Upper lobe of left lung (tissue), 6 donors: ENCODE data around the gene MRGPRF. TPM values are rescaled to one million over a fixed set of nuclear protein-coding genes. Genes with fewer than 3 reads are reported as not detected.

ENCODE experiments used
- ATAC-seq, 2 donors: fragments of 200-7000 bp; cut with Tn5 transposase; one replicate each; pipeline ENCODE4 v1.9.1; 2022; ENCODE audit warnings: mild to moderate bottlenecking in 2 of 2, moderate library complexity in 2 of 2; ENCODE audit not compliant: low FRiP score in 2 of 2
- DNase-seq, 2 donors: peaks; one replicate each; pipeline ENCODE4 v3.0.0-alpha.2; 2019 to 2020
- H3K27ac ChIP-seq, 4 donors: fragments of 200-600 bp; sonication (generic); one replicate each; pipeline ENCODE4 v1.5.1; 2016 to 2019
- H3K27me3 ChIP-seq, 4 donors: fragments of 200-600 bp; sonication (generic); one replicate each; pipeline ENCODE4 v1.5.1; 2017 to 2019
- H3K36me3 ChIP-seq, 4 donors: fragments of 200-600 bp; sonication (generic); one replicate each; pipeline ENCODE4 v1.5.1; 2016 to 2019
- H3K4me1 ChIP-seq, 4 donors: fragments of 200-600 bp; sonication (generic); one replicate each; pipeline ENCODE4 v1.5.1; 2018 to 2019
- H3K4me3 ChIP-seq, 4 donors: fragments of 200-600 bp; sonication (generic); one replicate each; pipeline ENCODE4 v1.5.1; 2017 to 2019; ENCODE audit warnings: mild to moderate bottlenecking in 2 of 4, moderate library complexity in 1 of 4
- H3K9me3 ChIP-seq, 4 donors: fragments of 200-600 bp; sonication (generic); one replicate each; pipeline ENCODE4 v1.5.1; 2018 to 2019
- CTCF ChIP-seq, 6 experiments: fragments of 450-650 bp in 4 of 6; fragments of 200-600 bp in 2 of 6; sonication (generic) in 2 of 6; IDR thresholded peaks; one replicate each; pipeline ENCODE4 v1.5.1; 2016 to 2019; ENCODE audit warnings: antibody characterized with exemption in 6 of 6
- EP300 ChIP-seq, 4 donors: sonication (generic); formaldehyde crosslinking; IDR thresholded peaks; one replicate each; pipeline ENCODE4 v1.5.1; 2017; ENCODE audit warnings: antibody characterized with exemption in 4 of 4, control low read depth in 2 of 4
- POLR2A ChIP-seq, 4 donors: fragments of 450-650 bp; IDR thresholded peaks; one replicate each; pipeline ENCODE4 v1.5.1; 2016 to 2017; ENCODE audit warnings: antibody characterized with exemption in 4 of 4, mild to moderate bottlenecking in 2 of 4
- POLR2AphosphoS5 ChIP-seq, 2 donors: sonication (generic); formaldehyde crosslinking; IDR thresholded peaks; one replicate each; pipeline ENCODE4 v1.5.1; 2017; ENCODE audit warnings: antibody characterized with exemption in 2 of 2
- WGBS, 2 donors: methylation state at CpG; one replicate each; pipeline ENCODE4 v1.1.5; 2017 to 2018; 5-methylcytosine and 5-hydroxymethylcytosine counted together
- total RNA-seq, 6 donors: library from RNA; depleted of rRNA in 4 of 6; stranded (reverse); fragments of >200 nt in 4 of 6; gene quantifications; one replicate each; pipeline versions ENCODE4 v1.1.0 to v1.2.1, GENCODE V29; 2016 to 2021
- donor health status: DM: no; HTN: no; CAD: no; lungs with moderate emphysema.
- donor health status: DM: no; HTN: yes; CAD: no; lungs with severe emphysema.

The MRGPRF gene
- total RNA-seq, 6 donors from 2014 or later, result 3.0 to 16.2 (median 10.7) TPM

- peaks cover 18 to 40% (median 26%) of the 10 kb centered on the region in 4 donors for H3K4me1 ChIP-seq
- 0 to 1% methylated on average over 7 to 18 of the region's 76 CpGs for WGBS, 2 donors
- DNase-seq, result peak; percentile 92 to 97
Observed at GRCh38 chr11:69048694-69049489, 35.8 kb upstream of the MRGPRF start, which contains the start of gene TPCN2. TPCN2 (plus strand) TSS chr11:69048932; CDS start chr11:69048998, 66 bp downstream.

GRCh38 chr11:69048031-69048693 is 35.1 kb upstream of the MRGPRF start:
- ATAC-seq, result no peak

More at GRCh38 chr11:69048694-69049489, 35.8 kb upstream of the MRGPRF start, which contains the start of gene TPCN2:
- peak within 1 kb of the TSS; percentile 85 to 94 (median 90) for H3K27ac ChIP-seq
- no peak for TF ChIP-seq EP300 (IDR thresholded peaks at IDR 0.05)
- TF ChIP-seq CTCF (IDR thresholded peaks at IDR 0.05), result peak in 1 of 6 experiments; percentile 11
- peak; percentile 69 to 84 for TF ChIP-seq POLR2AphosphoS5 (IDR thresholded peaks at IDR 0.05)
- peak in 3 of 4 donors; percentile 56 to 84 (median 63) for TF ChIP-seq POLR2A (IDR thresholded peaks at IDR 0.05)
- no peaks in the 10 kb centered on the region for H3K27me3 ChIP-seq
- peaks cover 0 to 6% (median 0%) of the 10 kb centered on the region in 4 donors for H3K36me3 ChIP-seq
- peak within 1 kb of the TSS; percentile 75 to 95 (median 84) for H3K4me3 ChIP-seq
- peak; percentile 95 to 96 for ATAC-seq
- no peaks in the 10 kb centered on the region for H3K9me3 ChIP-seq

GRCh38 chr11:69044111-69045013 is 31.3 kb upstream of the MRGPRF start:
- WGBS, 2 donors, result 24 to 33% methylated on average over 15 of the region's 15 CpGs
- Histone ChIP-seq H3K4me3 (no peak overlapping the region), H3K36me3 (no peaks in the 10 kb centered on the region), H3K4me1 (peaks cover 8 to 15% (median 13%) of the 10 kb centered on the region in 4 donors), H3K27me3 (no peaks in the 10 kb centered on the region), H3K9me3 (no peaks in the 10 kb centered on the region), H3K27ac (peak overlapping the region in 1 of 4 donors; percentile 54)
- peak in 1 of 2 donors; percentile 79 for DNase-seq
- TF ChIP-seq POLR2A (IDR thresholded peaks at IDR 0.05) (no peak), CTCF (IDR thresholded peaks at IDR 0.05) (peak; percentile 24 to 53 (median 30))
- ATAC-seq, result peak in 1 of 2 donors; percentile 74

More at GRCh38 chr11:69048031-69048693, 35.1 kb upstream of the MRGPRF start:
- Histone ChIP-seq H3K36me3 (no peaks in the 10 kb centered on the region), H3K4me3 (peak overlapping the region in 3 of 4 donors; percentile 75 to 95 (median 78)), H3K4me1 (peaks cover 18 to 40% (median 26%) of the 10 kb centered on the region in 4 donors), H3K9me3 (no peaks in the 10 kb centered on the region), H3K27ac (peak overlapping the region in 3 of 4 donors; percentile 87 to 94 (median 93)), H3K27me3 (no peaks in the 10 kb centered on the region)
- no peak for DNase-seq
- WGBS, 2 donors, result 29 to 36% methylated on average over 9 to 11 of the region's 11 CpGs
- TF ChIP-seq POLR2A (IDR thresholded peaks at IDR 0.05) (no peak), CTCF (IDR thresholded peaks at IDR 0.05) (no peak), EP300 (IDR thresholded peaks at IDR 0.05) (no peak), POLR2AphosphoS5 (IDR thresholded peaks at IDR 0.05) (no peak)

GRCh38 chr11:69041516-69041915 is 28.5 kb upstream of the MRGPRF start:
- ATAC-seq (no peak), DNase-seq (no peak)
- H3K4me1 ChIP-seq, result peaks cover 0 to 9% (median 7%) of the 10 kb centered on the region in 4 donors
- no peak overlapping the region for H3K27ac ChIP-seq
- no peaks in the 10 kb centered on the region for H3K27me3 ChIP-seq
- 72 to 92% methylated on average over 2 of the region's 2 CpGs for WGBS, 2 donors
- H3K36me3 ChIP-seq, result no peaks in the 10 kb centered on the region
- TF ChIP-seq CTCF (IDR thresholded peaks at IDR 0.05) (no peak), POLR2AphosphoS5 (IDR thresholded peaks at IDR 0.05) (no peak), POLR2A (IDR thresholded peaks at IDR 0.05) (no peak), EP300 (IDR thresholded peaks at IDR 0.05) (no peak)
- no peaks in the 10 kb centered on the region for H3K9me3 ChIP-seq
- H3K4me3 ChIP-seq, result no peak overlapping the region
